GM21390 (cell line): ENCODE measurements around the gene CHIC2.

Source experiments
- ATAC-seq: cut with Tn5 transposase; IDR thresholded peaks from one replicate; pipeline ENCODE4 v1.9.1; 2021; ENCODE audit not compliant: unreplicated experiment

The CHIC2 gene

DNA sequence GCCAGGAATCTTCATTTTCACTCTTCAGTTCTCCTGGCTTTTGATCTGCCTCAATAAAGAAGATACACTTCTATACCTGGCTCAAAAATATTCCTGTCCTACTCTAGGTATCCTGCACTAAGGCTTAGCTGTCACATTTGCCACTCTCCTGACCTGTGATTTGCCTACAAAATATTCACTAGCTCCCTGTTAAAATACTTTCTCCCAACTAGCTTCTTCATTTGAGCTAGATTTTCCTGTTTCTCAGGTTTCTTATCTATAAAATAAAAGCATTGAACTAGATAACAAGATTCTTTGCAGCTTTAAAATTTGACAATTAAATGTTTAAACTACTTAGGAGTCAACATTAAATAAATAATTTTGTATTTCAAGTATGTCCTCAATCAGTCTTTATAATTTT, 53.2 kb downstream of the CHIC2 start:
- ATAC-seq = no peak

- no peak for ATAC-seq
Measured at GRCh38 chr4:54006755-54007154, 57.6 kb downstream of the CHIC2 start.

- ATAC-seq = no peak
Measured at GRCh38 chr4:54005475-54005874, 58.9 kb downstream of the CHIC2 start.

DNA sequence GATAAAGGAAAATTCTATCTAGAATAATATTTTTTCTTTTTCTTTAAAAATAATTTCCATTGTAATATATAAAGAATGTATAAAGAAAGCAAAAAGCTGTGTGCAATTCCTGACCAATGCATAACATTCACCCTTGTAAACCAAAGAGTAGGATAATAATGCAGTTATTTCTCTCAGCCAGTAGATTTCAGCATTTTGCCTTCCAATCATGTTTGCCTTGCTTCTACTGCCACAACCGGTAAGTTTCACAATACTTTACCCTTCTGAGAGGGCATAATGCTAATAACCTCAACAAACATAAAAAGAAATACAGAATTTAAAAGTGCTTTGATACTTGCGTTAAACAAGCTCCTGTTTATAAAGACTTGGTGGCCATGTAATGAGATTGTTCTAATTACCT, 59.9 kb downstream of the CHIC2 start:
- ATAC-seq = no peak

DNA sequence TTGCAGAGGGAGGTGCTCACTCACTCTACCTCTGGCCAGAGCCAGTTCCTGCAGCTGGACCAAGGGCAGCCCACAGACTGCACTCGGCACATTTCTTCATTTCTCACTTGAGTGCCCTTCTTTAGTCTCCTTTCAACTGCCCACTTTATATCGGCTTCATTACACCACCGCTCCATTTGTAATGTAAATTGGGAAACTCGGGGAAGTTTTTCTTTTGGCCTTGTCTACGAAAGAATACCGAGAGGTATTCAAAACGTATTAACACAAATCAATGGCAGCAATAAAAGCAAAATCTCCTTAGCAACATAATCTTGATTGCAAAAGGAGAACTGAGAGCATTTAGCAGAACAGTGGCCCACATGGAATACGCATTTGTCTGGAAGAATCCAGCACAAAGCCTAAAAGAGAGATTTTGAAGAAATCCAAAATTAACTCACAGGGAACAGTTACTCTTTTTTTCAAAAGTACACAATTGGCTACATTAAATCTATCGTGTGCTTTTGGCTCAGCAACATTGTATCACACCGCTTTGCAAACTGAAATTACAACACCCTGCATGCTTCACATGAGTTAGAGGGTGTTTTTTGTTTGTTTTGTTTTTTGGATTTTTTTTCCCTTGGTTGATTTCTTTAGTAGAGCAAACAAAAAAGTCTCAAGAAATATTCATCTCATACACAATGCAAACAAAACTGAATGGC, 62.6 kb downstream of the CHIC2 start:
- no peak for ATAC-seq

DNA sequence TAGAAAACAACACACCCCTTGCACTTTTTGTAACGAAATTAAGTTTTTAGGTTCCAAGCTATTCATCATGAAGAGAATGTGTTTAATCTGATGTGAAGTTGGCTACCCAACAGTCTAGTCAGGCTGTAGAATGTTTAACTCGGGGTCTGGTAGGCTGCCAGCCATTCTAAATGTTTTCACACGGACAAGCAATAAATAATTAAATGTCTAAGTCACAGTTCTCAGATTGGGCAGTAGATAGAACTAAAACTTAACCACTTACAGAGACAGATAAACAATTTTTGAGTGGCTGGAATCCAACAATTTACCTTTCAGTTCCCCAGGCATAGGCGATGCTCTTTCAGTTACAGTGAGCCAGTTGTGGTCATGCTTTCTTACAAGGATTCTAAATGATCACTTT, 66.5 kb downstream of the CHIC2 start:
- ATAC-seq = no peak

GRCh38 chr4:53994382-53995102, 69.9 kb downstream of the CHIC2 start:
- no peak for ATAC-seq

DNA sequence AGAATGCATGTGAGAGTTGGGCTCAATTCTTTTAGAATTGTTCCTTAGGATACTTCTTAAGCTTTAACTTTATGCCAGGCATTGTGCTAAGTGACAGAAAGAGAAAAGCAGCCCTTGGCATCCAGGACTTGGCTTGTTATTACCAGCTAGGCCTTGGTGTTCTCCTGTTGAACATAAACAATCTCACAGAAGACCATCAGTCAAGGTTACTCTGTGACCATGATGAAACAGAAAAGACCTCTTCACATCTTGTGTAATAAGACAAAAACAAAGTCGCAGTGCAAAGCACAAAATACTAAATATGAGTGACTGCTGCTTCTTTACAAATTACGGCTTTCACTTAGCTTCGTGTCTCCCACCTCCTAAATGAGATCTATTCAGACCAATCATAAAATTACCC, 71.6 kb downstream of the CHIC2 start:
- ATAC-seq = no peak

DNA sequence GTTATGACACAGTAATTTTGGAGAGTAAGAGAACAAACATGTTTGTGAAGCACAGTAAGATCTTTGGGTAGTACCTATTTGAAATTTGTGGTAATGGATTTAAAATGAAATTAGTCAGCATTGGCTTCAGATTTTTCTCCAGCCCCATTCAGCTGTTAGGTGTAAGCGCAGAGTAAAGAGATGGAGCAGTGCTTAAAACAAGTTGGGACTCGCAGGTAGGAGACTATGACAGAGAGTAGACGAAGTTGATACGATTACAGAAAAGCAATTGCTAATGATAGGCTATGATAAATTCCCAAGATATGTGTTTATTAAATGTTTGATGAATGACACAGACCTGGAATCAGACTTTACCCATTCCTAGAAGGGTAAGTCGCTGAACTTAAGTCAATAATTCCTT, 72.6 kb downstream of the CHIC2 start:
- ATAC-seq = no peak

- no peak for ATAC-seq
Measured at GRCh38 chr4:53990641-53991040, 73.8 kb downstream of the CHIC2 start.

- ATAC-seq = no peak
Measured at GRCh38 chr4:53987761-53988171, 76.6 kb downstream of the CHIC2 start.

DNA sequence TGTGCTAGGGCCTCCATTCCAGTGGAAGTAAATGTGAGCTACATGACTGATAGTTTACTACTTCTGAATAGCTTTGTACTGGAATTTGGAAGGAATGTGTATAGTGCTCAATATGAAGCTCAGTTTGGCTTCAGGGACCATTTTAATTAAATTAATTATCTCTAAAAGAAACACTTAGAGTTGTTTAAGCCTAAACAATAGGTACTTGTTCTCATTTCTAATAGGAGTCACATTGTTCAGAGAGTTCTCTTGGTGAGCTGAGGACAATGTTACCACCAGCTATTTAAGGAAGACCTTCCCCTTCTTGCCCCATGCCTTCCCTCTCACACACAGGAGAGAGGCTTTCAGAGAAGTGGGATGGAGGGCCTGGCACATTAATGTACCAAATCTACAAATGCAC, 78.3 kb downstream of the CHIC2 start:
- ATAC-seq = no peak

DNA sequence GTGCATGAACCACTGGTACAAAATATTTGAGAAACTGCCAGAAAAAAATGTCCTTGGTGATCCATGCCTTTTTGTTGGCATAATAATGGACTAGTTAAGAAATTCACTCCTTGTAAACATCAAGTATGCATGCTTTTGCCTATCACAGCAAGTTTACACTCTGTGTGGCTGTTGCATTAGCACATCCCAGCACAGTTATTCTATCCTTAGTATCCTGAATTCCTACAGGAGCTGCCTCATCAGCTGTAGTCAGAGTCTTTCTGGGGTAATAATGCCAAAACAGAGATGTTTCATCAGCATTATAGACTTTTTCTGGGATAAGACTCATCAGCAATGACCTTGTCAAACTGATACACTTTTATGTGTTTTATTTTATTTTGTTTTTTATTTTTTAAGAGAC, 82.8 kb downstream of the CHIC2 start:
- ATAC-seq = no peak

DNA sequence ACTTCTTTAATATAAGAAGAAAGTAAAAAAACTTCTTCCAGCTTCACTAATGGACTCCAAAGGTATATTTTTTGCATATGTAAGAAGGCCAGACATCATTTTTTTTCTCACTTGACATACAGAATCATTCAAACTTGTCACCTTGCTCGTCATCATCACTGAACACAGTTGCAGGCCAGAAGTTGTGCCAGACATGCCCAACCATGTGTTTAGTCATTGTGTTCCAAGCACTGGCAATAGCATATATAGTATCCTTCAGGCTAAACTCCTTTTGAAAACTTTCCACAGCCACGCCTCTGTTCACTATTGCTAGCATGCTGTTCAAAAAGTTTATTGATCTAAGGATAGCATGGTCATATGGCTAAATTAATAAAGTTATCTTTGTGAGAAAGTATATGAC, 83.3 kb downstream of the CHIC2 start:
- no peak for ATAC-seq

GRCh38 chr4:53974561-53974960, 89.8 kb downstream of the CHIC2 start:
- no peak for ATAC-seq

GRCh38 chr4:53967986-53968385, 96.4 kb downstream of the CHIC2 start:
- no peak for ATAC-seq

DNA sequence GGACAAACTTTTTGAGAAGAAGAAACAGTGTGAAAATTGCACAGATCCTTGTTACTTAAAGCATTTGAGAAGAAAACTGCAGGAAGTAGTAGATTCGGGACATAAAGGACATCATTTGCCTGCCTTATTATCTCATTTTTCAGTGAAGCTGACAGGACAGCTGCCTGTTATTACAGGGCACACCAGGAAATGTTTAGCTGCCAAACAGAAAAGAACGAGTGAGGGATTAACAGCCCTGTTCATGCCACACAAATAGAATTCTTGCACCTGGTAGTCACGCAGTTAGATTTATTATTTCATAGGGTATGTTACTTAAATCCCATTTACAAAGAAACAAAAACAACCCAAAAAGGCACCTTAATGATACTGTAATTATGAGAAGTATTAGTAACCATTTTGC, 100.6 kb downstream of the CHIC2 start:
- no peak for ATAC-seq

DNA sequence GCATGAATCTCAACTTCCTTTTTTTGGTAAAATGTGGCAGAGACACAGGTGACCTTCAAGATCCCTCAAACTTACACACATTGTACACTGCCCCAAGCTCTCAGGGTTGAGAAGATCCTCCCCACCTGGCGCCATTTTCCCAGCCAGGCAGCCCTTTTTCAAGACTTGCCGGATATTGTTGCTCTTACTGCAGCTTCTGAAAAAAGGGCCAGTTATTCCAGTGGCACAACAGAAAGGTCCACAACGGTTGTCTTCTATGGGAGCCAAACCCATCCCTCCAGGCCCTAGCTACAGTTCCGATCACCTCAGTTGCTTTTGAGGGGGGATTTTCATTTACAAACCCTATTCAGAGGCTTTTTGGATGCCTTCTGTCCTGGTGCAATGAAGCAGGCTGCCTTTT, 101.1 kb downstream of the CHIC2 start:
- no peak for ATAC-seq

- ATAC-seq = no peak
Measured at GRCh38 chr4:53962516-53963225, 101.7 kb downstream of the CHIC2 start.

DNA sequence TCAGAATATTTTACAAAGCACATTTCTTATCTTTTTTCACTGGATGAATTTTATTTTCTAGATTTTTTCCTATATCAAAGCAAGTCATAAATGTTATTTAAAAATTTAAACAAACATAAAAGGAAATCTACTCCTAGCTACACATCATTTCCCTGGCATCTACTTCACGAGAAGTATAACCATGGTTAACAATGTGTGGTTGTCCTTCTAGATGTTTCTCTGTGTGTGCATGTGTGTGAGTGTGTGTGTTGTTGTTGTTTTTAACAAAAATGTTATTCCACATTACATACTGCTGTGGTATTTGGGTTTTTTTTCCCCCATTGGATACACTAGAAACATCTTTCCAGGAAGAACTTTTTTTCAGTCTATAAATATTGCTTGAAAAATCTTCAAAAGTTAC, 103.1 kb downstream of the CHIC2 start:
- ATAC-seq = no peak

DNA sequence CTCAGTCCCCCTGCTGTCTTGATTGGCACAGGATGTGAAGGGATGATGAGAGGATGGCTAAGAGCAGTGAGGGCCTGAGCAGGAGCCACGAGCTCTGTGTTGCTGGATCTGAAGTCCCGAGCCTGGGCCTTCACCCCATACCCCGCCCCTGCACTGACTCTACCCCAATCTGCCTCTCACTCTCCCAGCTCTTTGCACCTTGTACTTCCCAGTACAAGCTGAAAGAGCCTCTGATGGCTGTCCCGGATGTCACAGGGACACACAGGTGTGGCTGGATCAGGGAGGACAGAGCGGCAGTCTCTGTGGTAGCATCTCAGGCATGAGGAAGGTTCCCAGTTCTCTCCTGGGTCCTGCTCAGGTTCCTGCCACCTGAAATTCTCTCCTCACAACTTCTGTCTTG, 103.6 kb downstream of the CHIC2 start:
- ATAC-seq = no peak
